Muscle layer of colon (tissue), 2 donors: ENCODE results near the gene CCNK.
A peak's percentile ranks its signal among the peaks of the same experiment; 100 is the strongest.

Experiments
- H3K27ac ChIP-seq: one replicate; pipeline ENCODE4 v1.7.0; 2013; ENCODE audit warnings: low read depth, mild to moderate bottlenecking, low read length, moderate library complexity
- H3K27me3 ChIP-seq, 2 donors: one replicate each; pipeline ENCODE4 v1.7.0; 2013; ENCODE audit warnings: low read length in 2 of 2, mild to moderate bottlenecking in 2 of 2; ENCODE audit not compliant: insufficient read depth in 2 of 2, control insufficient read depth in 1 of 2
- H3K36me3 ChIP-seq: one replicate; pipeline ENCODE4 v1.7.0; 2013; ENCODE audit warnings: mild to moderate bottlenecking, low read length; ENCODE audit not compliant: insufficient read depth
- H3K4me1 ChIP-seq: one replicate; pipeline ENCODE4 v1.7.0; 2013; ENCODE audit warnings: mild to moderate bottlenecking, low read length; ENCODE audit not compliant: insufficient read depth
- H3K4me3 ChIP-seq, 2 donors: one replicate each; pipeline ENCODE4 v1.7.0; 2013; ENCODE audit warnings: low read length in 2 of 2, low read depth in 1 of 2, mild to moderate bottlenecking in 1 of 2, moderate library complexity in 1 of 2
- H3K9ac ChIP-seq: one replicate; pipeline ENCODE4 v1.7.0; 2013; ENCODE audit warnings: low read length
- H3K9me3 ChIP-seq: one replicate; pipeline ENCODE4 v1.7.0; 2013; ENCODE audit warnings: mild to moderate bottlenecking, low read length
- donor health status: abdominal sarcoma.
- donor health status: Adenocarcinoma of cecum.

The CCNK gene

GRCh38 chr14:99551034-99551922 lies 70.1 kb downstream of the CCNK start:
- H3K4me1 ChIP-seq, result peaks cover 82% of the 10 kb centered on the region
- no peak overlapping the region for H3K9ac ChIP-seq
- no peaks in the 10 kb centered on the region for H3K9me3 ChIP-seq
- no peaks in the 10 kb centered on the region for H3K27me3 ChIP-seq
- no peaks in the 10 kb centered on the region for H3K36me3 ChIP-seq
- no peak overlapping the region for H3K4me3 ChIP-seq
- peak overlapping the region; percentile 1 for H3K27ac ChIP-seq

- H3K36me3 ChIP-seq, result no peaks in the 10 kb centered on the region
- H3K27me3 ChIP-seq, result no peaks in the 10 kb centered on the region
- H3K4me1 ChIP-seq, result peaks cover 74% of the 10 kb centered on the region
- H3K9ac ChIP-seq, result no peak overlapping the region
- H3K4me3 ChIP-seq, result no peak overlapping the region
- no peaks in the 10 kb centered on the region for H3K9me3 ChIP-seq
- peak overlapping the region; percentile 1 for H3K27ac ChIP-seq
These were observed 70.9 kb downstream of the CCNK start for GRCh38 chr14:99552021-99552553.

- peaks cover 72% of the 10 kb centered on the region for H3K4me1 ChIP-seq
- H3K27me3 ChIP-seq, result no peaks in the 10 kb centered on the region
- no peak overlapping the region for H3K4me3 ChIP-seq
- no peaks in the 10 kb centered on the region for H3K36me3 ChIP-seq
- H3K9ac ChIP-seq, result no peak overlapping the region
- peak overlapping the region; percentile 1 for H3K27ac ChIP-seq
- H3K9me3 ChIP-seq, result no peaks in the 10 kb centered on the region
These were observed 71.5 kb downstream of the CCNK start for GRCh38 chr14:99552572-99553216.

GRCh38 chr14:99554184-99554583 lies 73.0 kb downstream of the CCNK start:
- Histone ChIP-seq H3K4me1 (peaks cover 64% of the 10 kb centered on the region), H3K9ac (no peak overlapping the region), H3K36me3 (no peaks in the 10 kb centered on the region), H3K4me3 (no peak overlapping the region), H3K27me3 (no peaks in the 10 kb centered on the region), H3K27ac (peak overlapping the region; percentile 70), H3K9me3 (no peaks in the 10 kb centered on the region)

- H3K27me3 ChIP-seq, result no peaks in the 10 kb centered on the region
- no peak overlapping the region for H3K9ac ChIP-seq
- no peak overlapping the region for H3K4me3 ChIP-seq
- peaks cover 64% of the 10 kb centered on the region for H3K4me1 ChIP-seq
- peak overlapping the region; percentile 70 for H3K27ac ChIP-seq
- no peaks in the 10 kb centered on the region for H3K36me3 ChIP-seq
- no peaks in the 10 kb centered on the region for H3K9me3 ChIP-seq
These were observed 73.7 kb downstream of the CCNK start for GRCh38 chr14:99554757-99555531.

- Histone ChIP-seq H3K4me3 (no peak overlapping the region), H3K9ac (no peak overlapping the region), H3K27ac (no peak overlapping the region), H3K4me1 (peaks cover 64% of the 10 kb centered on the region), H3K9me3 (no peaks in the 10 kb centered on the region), H3K27me3 (no peaks in the 10 kb centered on the region), H3K36me3 (no peaks in the 10 kb centered on the region)
These were observed 75.1 kb downstream of the CCNK start for GRCh38 chr14:99556134-99556791.

- Histone ChIP-seq H3K4me3 (no peak overlapping the region), H3K4me1 (peaks cover 69% of the 10 kb centered on the region), H3K9me3 (no peaks in the 10 kb centered on the region), H3K27ac (peak overlapping the region; percentile 79), H3K27me3 (no peaks in the 10 kb centered on the region), H3K36me3 (no peaks in the 10 kb centered on the region), H3K9ac (no peak overlapping the region)
These were observed 78.2 kb downstream of the CCNK start for GRCh38 chr14:99559286-99559990.

GRCh38 chr14:99560403-99560802 lies 79.2 kb downstream of the CCNK start:
- Histone ChIP-seq H3K9me3 (no peaks in the 10 kb centered on the region), H3K27me3 (no peaks in the 10 kb centered on the region), H3K27ac (peak overlapping the region; percentile 94), H3K9ac (peak overlapping the region; percentile 11), H3K4me1 (peaks cover 69% of the 10 kb centered on the region), H3K36me3 (no peaks in the 10 kb centered on the region), H3K4me3 (no peak overlapping the region)

- H3K4me1 ChIP-seq, result peaks cover 75% of the 10 kb centered on the region
- H3K4me3 ChIP-seq, result no peak overlapping the region
- peak overlapping the region; percentile 94 for H3K27ac ChIP-seq
- H3K27me3 ChIP-seq, result no peaks in the 10 kb centered on the region
- H3K9ac ChIP-seq, result peak overlapping the region; percentile 11
- H3K9me3 ChIP-seq, result no peaks in the 10 kb centered on the region
- no peaks in the 10 kb centered on the region for H3K36me3 ChIP-seq
These were observed 79.9 kb downstream of the CCNK start for GRCh38 chr14:99560922-99561683.

GRCh38 chr14:99561864-99562263 lies 80.7 kb downstream of the CCNK start:
- Histone ChIP-seq H3K27ac (peak overlapping the region; percentile 94), H3K9ac (no peak overlapping the region), H3K36me3 (no peaks in the 10 kb centered on the region), H3K27me3 (no peaks in the 10 kb centered on the region), H3K4me1 (peaks cover 82% of the 10 kb centered on the region), H3K9me3 (no peaks in the 10 kb centered on the region), H3K4me3 (no peak overlapping the region)
